Gastroesophageal sphincter (tissue), 4 donors: Measurements from ENCODE around the gene ESAM. TPM values are rescaled to one million over a fixed set of nuclear protein-coding genes. Genes with fewer than 3 reads are reported as not detected.

Experiments
- ATAC-seq: fragments of 150-250 bp; one replicate; pipeline ENCODE4 v1.9.1; 2016; ENCODE audit warnings: mild to moderate bottlenecking, moderate library complexity
- H3K27ac ChIP-seq, 4 donors: fragments of 200-600 bp; sonication (generic) in 3 of 4; 1 replicate in 3 of 4; 2 replicates in 1 of 4; pipeline ENCODE4 v1.5.1; 2016 to 2019
- H3K27me3 ChIP-seq: fragments of 200-600 bp; sonication (generic); one replicate; pipeline ENCODE4 v1.5.1; 2019
- H3K36me3 ChIP-seq, 2 donors: fragments of 200-600 bp; sonication (generic); one replicate each; pipeline ENCODE4 v1.5.1; 2019; ENCODE audit warnings: control low read depth in 1 of 2
- H3K4me1 ChIP-seq, 3 donors: fragments of 200-600 bp; sonication (generic); 1 replicate in 2 of 3; 2 replicates in 1 of 3; pipeline ENCODE4 v1.5.1; 2016 to 2019; ENCODE audit warnings: control low read depth in 2 of 3
- H3K4me3 ChIP-seq, 2 donors: fragments of 200-600 bp; sonication (generic); one replicate each; pipeline ENCODE4 v1.5.1; 2019; ENCODE audit warnings: mild to moderate bottlenecking in 1 of 2, moderate library complexity in 1 of 2
- H3K9me3 ChIP-seq, 3 donors: fragments of 200-600 bp; sonication (generic); one replicate each; pipeline ENCODE4 v1.5.1; 2017 to 2019; ENCODE audit warnings: control low read depth in 2 of 3
- EP300 ChIP-seq: sonication (generic); formaldehyde crosslinking; IDR thresholded peaks from one replicate; pipeline ENCODE4 v1.6.1; 2017; ENCODE audit warnings: antibody characterized with exemption, mild to moderate bottlenecking
- POLR2A ChIP-seq, 2 donors: fragments of 450-650 bp; IDR thresholded peaks; one replicate each; pipeline ENCODE4 v1.6.1; 2017; ENCODE audit warnings: antibody characterized with exemption in 2 of 2, mild to moderate bottlenecking in 2 of 2, moderate library complexity in 1 of 2
- POLR2AphosphoS5 ChIP-seq: sonication (generic); formaldehyde crosslinking; IDR thresholded peaks from one replicate; pipeline ENCODE4 v1.6.1; 2017; ENCODE audit warnings: antibody characterized with exemption
- WGBS, 2 donors: methylation state at CpG; one replicate each; pipeline ENCODE4 v1.1.5; 2018; ENCODE audit warnings: low coverage in 1 of 2; 5-methylcytosine and 5-hydroxymethylcytosine counted together
- total RNA-seq, 4 donors: library from RNA; depleted of rRNA; stranded (reverse); fragments of >200 nt; gene quantifications; one replicate each; pipeline ENCODE4 v1.1.0, GENCODE V29; 2016
- TF ChIP-seq, protein P1 (sequence below), 4 experiments: fragments of 200-600 bp in 2 of 4; fragments of 450-650 bp in 2 of 4; sonication (generic) in 1 of 4; IDR thresholded peaks; one replicate each; pipeline ENCODE4 v1.5.1; 2017 to 2019; ENCODE audit warnings: antibody characterized with exemption in 4 of 4, mild to moderate bottlenecking in 2 of 4, moderate library complexity in 2 of 4

Gene ESAM
- total RNA-seq, 4 donors from 2014 or later, result 9.8 to 38.4 (median 22.4) TPM

DNA sequence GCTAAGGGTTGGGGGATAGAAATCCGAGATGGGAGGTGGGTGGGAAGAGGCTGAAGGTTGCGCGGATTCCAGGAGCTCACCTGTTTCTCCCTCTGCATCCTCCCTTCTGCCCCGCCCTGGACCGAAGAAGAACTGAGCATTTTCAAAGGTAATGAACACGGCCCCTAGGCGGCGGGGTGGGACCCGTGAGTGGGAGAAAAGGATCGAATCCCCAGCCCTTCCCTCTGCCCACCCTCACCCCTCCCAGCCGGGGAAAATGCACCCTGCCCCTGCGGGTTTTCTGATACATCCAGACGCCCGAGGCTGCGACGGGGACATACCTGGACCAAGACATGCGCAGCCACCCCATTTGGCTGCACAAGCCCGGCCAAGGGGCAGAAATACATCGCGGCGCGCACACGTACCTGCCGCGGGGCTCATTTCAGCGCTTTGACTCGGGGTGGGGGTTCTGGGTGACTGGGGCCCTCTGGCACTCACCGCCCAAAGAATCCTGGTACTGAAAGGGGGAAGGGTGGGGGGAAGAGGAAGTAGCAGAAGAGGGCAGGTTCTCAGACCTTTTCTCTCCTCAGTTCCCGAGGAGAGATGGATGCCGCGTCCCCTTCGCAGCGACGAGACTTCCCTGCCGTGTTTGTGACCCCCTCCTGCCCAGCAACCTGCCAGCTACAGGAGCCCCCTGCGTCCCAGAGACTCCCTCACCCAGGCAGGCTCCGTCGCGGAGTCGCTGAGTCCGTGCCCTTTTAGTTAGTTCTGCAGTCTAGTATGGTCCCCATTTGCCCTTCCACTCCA, 16.1 kb downstream of the ESAM start:
- WGBS, 2 donors, result 14 to 17% methylated on average over 20 to 27 of the region's 41 CpGs
- Histone ChIP-seq H3K4me1 (peaks cover 0 to 29% (median 12%) of the 10 kb centered on the region in 3 donors), H3K36me3 (no peaks in the 10 kb centered on the region), H3K27ac (peak overlapping the region in 3 of 4 donors; percentile 30 to 57 (median 45)), H3K9me3 (no peaks in the 10 kb centered on the region), H3K4me3 (peak overlapping the region; percentile 18 to 55), H3K27me3 (peaks cover 100% of the 10 kb centered on the region)
- no peak for ATAC-seq
- TF ChIP-seq POLR2A (IDR thresholded peaks at IDR 0.05), result no peak
- no peak for TF ChIP-seq POLR2AphosphoS5

DNA sequence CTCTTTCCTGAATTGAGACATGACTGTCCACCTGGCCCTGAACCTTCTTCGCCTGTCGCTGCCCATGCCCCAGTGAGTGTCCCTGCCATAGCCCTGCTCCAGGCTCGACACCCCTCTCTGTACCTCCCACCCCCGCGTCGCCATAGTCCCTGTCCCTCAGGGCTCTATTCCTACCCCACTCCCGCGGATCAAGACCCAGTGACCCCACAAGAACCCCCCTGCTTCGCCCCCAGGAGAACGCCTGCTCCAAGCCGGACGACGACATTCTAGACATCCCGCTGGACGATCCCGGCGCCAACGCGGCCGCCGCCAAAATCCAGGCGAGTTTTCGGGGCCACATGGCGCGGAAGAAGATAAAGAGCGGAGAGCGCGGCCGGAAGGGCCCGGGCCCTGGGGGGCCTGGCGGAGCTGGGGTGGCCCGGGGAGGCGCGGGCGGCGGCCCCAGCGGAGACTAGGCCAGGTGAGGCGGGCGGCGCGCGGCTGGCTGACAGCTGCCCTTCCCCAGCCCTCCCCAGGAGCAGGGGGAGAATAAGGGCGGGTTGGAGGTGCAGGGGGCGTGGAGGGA, 16.7 kb downstream of the ESAM start:
- H3K4me1 ChIP-seq, result peaks cover 0 to 36% (median 18%) of the 10 kb centered on the region in 3 donors
- peaks cover 100% of the 10 kb centered on the region for H3K27me3 ChIP-seq
- no peaks in the 10 kb centered on the region for H3K36me3 ChIP-seq
- 20 to 44% methylated on average over 2 to 6 of the region's 44 CpGs for WGBS, 2 donors
- H3K4me3 ChIP-seq, result peak overlapping the region in 1 of 2 donors; percentile 55
- no peak for ATAC-seq
- no peak for TF ChIP-seq EP300
- TF ChIP-seq POLR2AphosphoS5, result no peak
- no peaks in the 10 kb centered on the region for H3K9me3 ChIP-seq
- no peak overlapping the region for H3K27ac ChIP-seq

DNA sequence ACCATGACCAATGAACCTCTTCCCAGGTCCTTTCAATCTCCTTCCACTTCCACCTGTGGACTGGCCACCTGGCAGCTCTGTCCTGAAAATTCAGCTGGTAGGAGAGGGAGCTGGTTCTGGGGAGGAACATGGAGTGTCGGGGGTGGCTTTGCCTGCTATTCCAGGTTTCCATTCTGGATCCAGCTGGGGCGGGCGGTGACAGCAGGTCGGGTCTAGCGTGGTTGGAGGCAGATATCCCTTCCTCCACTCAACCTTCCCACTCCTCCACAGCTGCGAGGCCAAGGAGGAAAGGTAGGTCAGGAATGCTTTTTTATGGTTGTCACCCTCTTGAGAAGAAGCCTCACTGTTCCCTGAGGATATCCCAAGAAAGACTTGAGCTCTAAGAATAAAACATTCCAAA, 19.0 kb downstream of the ESAM start:
- TF ChIP-seq, protein P1, sequence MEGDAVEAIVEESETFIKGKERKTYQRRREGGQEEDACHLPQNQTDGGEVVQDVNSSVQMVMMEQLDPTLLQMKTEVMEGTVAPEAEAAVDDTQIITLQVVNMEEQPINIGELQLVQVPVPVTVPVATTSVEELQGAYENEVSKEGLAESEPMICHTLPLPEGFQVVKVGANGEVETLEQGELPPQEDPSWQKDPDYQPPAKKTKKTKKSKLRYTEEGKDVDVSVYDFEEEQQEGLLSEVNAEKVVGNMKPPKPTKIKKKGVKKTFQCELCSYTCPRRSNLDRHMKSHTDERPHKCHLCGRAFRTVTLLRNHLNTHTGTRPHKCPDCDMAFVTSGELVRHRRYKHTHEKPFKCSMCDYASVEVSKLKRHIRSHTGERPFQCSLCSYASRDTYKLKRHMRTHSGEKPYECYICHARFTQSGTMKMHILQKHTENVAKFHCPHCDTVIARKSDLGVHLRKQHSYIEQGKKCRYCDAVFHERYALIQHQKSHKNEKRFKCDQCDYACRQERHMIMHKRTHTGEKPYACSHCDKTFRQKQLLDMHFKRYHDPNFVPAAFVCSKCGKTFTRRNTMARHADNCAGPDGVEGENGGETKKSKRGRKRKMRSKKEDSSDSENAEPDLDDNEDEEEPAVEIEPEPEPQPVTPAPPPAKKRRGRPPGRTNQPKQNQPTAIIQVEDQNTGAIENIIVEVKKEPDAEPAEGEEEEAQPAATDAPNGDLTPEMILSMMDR (IDR thresholded peaks at IDR 0.05), result no peak
- no peak for TF ChIP-seq EP300
- no peak for TF ChIP-seq POLR2AphosphoS5
- no peak for TF ChIP-seq POLR2A (IDR thresholded peaks at IDR 0.05)
- Histone ChIP-seq H3K27me3 (peaks cover 99% of the 10 kb centered on the region), H3K4me3 (no peak overlapping the region), H3K9me3 (no peaks in the 10 kb centered on the region), H3K36me3 (no peaks in the 10 kb centered on the region), H3K4me1 (peaks cover 0 to 50% (median 25%) of the 10 kb centered on the region in 3 donors), H3K27ac (no peak overlapping the region)
- 38 to 77% methylated on average over 1 to 3 of the region's 6 CpGs for WGBS, 2 donors
- ATAC-seq, result no peak

DNA sequence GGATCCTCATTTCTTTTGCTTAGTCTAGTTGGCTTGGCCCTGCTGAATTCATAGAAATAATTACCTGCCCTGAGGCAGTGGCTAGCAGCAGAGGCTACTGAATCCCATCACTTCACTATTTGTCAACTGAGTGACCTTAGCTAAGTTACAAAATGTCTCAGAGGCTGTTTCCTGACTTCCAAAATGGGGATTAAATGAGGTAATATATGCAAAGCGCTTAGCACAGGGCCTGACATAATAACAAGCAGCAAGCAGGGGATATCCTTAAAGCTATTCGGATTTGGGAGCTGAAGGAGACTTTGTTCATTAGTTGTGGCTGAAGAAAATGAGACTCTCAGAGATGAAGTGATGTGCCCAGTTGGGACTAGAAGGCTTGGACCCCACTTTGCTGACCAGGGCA, 19.5 kb downstream of the ESAM start:
- no peak for ATAC-seq
- Histone ChIP-seq H3K4me1 (peaks cover 0 to 48% (median 25%) of the 10 kb centered on the region in 3 donors), H3K36me3 (no peaks in the 10 kb centered on the region), H3K9me3 (no peaks in the 10 kb centered on the region), H3K27ac (no peak overlapping the region), H3K4me3 (no peak overlapping the region), H3K27me3 (peaks cover 99% of the 10 kb centered on the region)
- 67 to 73% methylated on average over 2 of the region's 2 CpGs for WGBS, 2 donors
- TF ChIP-seq POLR2A (IDR thresholded peaks at IDR 0.05) (no peak), POLR2AphosphoS5 (no peak)
- TF ChIP-seq, protein P1 (IDR thresholded peaks at IDR 0.05), result no peak

DNA sequence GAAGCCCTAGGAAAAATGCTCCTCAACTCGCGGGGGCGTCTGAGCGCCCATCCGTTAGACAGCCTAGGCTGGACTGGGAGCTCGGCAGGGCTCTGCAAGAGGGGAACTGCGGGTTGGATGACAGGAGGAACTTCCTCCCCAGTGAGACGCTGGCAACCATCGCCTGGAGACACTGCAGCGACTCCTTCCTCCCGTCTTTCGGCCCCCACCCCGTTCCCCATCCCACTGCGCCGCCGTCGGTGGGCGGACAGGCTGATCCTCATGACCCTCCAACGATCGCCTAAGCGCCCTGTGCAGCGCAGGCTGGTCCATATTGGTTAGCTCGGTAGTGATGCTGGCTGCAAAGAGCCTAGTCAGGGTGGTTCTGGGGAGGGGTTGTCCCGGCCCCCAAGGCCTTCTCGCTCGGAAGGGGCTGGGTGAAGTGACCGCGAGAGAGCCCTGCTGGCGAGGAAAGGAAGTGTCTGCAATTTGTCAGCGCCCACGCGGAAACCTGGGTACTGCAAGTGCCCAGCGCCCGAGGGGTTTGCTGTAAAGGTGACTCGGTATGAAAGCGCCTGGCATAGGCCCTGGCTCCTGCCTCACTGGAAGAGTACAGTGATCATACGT, 21.7 kb downstream of the ESAM start:
- Histone ChIP-seq H3K4me3 (peak overlapping the region; percentile 6 to 59), H3K36me3 (no peaks in the 10 kb centered on the region), H3K4me1 (peaks cover 0 to 27% (median 12%) of the 10 kb centered on the region in 3 donors), H3K27me3 (peaks cover 81% of the 10 kb centered on the region), H3K9me3 (no peaks in the 10 kb centered on the region), H3K27ac (peak overlapping the region in 2 of 4 donors; percentile 16 to 66)
- peak; percentile 44 for ATAC-seq
- 5 to 6% methylated on average over 8 to 14 of the region's 37 CpGs for WGBS, 2 donors
- TF ChIP-seq EP300, result no peak
- TF ChIP-seq, protein P1 (IDR thresholded peaks at IDR 0.05), result peak in 3 of 4 experiments; percentile 32 to 48 (median 35)
